ENCODE results near the gene FAM236C. TPM values are rescaled to one million over a fixed set of nuclear protein-coding genes. Genes with fewer than 3 reads are reported as not detected.
"Not testable (repeated sequence)": the region's sequence is repeated elsewhere in the genome, so short reads cannot be mapped to it uniquely, and the experiment has no call there.

Gene FAM236C
- not detected for total RNA-seq

DNA sequence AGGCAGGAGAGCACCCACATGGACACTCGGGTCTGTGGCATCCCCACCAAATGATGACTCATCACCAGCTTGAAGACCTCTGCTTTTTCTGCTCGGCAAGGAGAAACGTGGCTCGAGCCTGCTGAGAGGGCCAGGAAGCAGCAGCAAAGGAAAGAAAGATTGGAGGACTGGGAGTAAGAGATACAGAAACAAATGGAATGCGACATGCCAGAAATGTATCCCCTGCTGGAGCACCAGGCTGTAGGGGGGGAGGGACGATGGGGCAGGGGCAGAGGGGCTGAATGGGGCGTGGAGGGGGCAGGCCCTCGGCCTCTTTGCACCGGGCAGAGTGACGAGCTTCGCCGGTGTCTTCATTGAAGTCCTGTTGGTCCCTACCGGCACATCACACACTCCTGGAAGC is at the start of gene FAM236C:
Gene FAM236C (plus strand): TSS at position 301 of the 400 bp plus-strand sequence. CDS start 100 bp downstream, outside the sequence.
- H3K27ac Mint-ChIP-seq; CTCF ChIA-PET; H3K4me3 Mint-ChIP-seq; H3K9me3 Mint-ChIP-seq; DNase-seq; H3K36me3 Mint-ChIP-seq (ENCODE audit: low read depth); H3K27me3 Mint-ChIP-seq; POLR2A ChIA-PET; H3K4me1 Mint-ChIP-seq: not testable (repeated sequence)

DNA sequence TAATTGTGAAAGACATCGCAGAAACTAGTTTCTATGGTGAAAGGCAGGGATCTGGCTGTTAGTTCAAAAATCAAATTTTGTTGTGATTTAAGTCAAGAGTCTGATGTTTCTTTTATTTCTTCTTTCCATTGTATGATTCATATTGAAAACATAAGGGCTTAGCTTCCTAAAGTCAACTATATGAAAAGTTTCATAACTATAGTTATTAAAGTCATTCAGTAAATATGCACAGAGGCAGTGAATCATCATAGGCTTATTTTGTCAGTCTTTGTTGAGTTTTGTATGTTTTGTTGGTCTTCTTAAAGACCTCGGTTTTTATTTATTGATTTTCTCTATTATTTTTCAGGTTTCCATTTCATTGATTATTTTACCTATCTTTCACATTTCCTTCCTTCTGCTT is 29.5 kb upstream of the FAM236C start:
- H3K27me3 Mint-ChIP-seq; H3K27ac Mint-ChIP-seq; H3K36me3 Mint-ChIP-seq (ENCODE audit: low read depth); POLR2A ChIA-PET; DNase-seq; CTCF ChIA-PET; H3K4me1 Mint-ChIP-seq; H3K4me3 Mint-ChIP-seq; H3K9me3 Mint-ChIP-seq: not testable (repeated sequence)

DNA sequence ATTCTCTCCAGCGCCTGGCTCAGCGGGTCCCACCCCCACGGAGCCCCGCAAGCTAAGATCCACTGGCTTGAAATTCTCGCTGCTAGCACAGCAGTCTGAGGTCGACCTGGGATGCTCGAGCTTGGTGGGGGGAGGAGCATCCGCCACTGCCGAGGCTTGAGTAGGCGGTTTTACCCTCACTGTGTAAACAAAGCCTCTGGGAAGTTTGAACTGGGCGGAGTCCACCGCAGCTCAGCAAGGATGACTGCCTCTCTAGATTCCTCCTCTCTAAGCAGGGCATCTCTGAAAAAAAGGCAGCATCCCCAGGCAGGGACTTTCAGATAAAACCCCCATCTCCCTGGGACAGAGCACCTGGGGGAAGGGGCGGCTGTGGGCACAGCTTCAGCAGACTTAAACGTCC is 22.7 kb upstream of the FAM236C start:
- H3K4me3 Mint-ChIP-seq; DNase-seq; H3K36me3 Mint-ChIP-seq (ENCODE audit: low read depth); H3K27ac Mint-ChIP-seq; H3K27me3 Mint-ChIP-seq; H3K9me3 Mint-ChIP-seq; CTCF ChIA-PET; POLR2A ChIA-PET; H3K4me1 Mint-ChIP-seq: not testable (repeated sequence)

DNA sequence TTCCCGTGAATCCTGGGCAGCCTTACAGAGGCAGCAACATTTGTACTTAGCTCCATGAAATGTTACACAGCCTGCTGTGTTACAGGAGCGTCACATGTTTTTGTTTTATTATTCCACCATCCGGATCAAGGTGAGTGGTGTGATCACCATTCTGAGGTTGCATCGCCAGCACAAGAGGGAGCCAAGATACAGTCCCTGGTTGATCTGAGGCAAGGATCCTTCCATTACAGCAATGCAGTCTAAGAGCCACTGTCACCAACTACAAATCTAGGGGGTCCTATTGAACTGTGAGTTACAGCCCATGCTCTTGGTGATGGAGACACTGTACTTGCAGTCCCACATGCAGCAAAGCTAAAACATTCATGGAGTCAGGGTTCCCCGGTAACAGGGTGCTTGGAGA is 3.7 kb downstream of the FAM236C start:
- POLR2A ChIA-PET; H3K4me3 Mint-ChIP-seq; H3K27ac Mint-ChIP-seq; H3K27me3 Mint-ChIP-seq; H3K9me3 Mint-ChIP-seq; DNase-seq; CTCF ChIA-PET; H3K36me3 Mint-ChIP-seq (ENCODE audit: low read depth); H3K4me1 Mint-ChIP-seq: not testable (repeated sequence)

DNA sequence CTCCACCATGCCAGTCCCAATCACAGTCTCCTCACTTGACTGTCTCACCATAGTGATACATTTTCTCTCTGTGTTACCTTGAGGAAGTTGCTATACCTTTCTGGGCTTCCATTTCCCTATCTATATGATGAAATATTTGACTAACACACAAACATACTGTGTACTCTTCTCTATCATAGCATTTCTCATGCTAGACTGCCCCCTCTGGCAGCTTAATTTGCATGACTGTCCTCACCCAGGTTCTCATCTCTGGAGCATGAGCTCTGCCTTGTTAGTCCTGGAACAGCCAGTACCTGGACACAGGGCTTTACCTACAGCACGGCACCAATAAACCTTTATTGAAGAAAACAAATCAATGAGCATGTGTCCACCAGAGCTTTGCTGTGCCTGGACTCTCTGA is 19.9 kb downstream of the FAM236C start:
- H3K36me3 Mint-ChIP-seq (ENCODE audit: low read depth); H3K4me1 Mint-ChIP-seq; H3K9me3 Mint-ChIP-seq; DNase-seq; H3K27me3 Mint-ChIP-seq; H3K27ac Mint-ChIP-seq; H3K4me3 Mint-ChIP-seq; CTCF ChIA-PET; POLR2A ChIA-PET: not testable (repeated sequence)

DNA sequence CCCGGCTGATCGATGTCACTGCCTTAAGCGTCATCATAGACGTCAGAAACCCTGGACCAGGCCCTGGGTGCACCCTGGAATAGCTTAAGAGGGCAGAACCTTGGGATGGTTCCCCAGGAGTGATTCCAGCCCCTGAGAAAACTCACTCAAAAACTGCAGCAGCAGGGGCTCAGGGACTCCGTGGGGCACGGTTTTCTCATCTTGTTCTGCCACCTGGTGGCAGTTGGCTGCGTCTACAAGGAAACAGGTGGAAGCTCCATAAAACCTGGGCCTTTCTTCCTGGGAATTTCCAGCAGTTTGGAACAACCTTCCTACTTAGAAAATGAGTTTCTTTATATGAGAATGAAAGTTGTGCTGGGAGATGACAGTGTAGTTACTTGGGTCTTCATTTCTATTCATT is 24.0 kb downstream of the FAM236C start:
- H3K27me3 Mint-ChIP-seq = not testable (repeated sequence)

DNA sequence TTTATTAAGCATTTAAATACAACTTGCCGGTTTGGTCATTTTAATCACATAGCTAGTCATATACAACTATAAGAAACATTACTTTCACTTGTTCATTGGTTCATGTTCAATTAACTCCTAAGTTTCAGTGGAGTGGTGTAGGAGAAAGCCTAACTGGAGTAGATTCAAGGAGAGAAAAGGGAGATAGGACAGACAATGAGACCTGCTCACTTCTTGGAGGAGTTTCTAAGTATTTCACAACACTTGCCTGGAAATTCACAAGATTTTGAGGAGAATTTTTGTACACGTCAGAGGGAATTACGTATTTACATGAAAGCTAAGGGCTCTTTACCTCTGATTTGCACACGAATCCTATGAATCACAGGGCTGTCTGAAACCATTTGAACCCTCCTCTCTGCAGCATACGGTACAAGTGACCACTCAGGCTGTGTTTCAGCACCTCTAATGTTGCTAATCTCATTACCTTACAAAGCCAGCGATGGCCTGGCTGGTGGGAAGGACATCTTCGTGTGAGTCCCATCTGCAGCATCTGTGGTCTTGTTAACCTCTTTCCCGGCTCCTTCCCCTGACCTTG is 24.6 kb downstream of the FAM236C start:
- H3K27me3 Mint-ChIP-seq; CTCF ChIA-PET; H3K36me3 Mint-ChIP-seq (ENCODE audit: low read depth); H3K4me1 Mint-ChIP-seq; H3K9me3 Mint-ChIP-seq; H3K4me3 Mint-ChIP-seq; POLR2A ChIA-PET; H3K27ac Mint-ChIP-seq; DNase-seq: not testable (repeated sequence)

More for the DNA sequence above, 24.0 kb downstream of the FAM236C start:
- H3K4me3 Mint-ChIP-seq; CTCF ChIA-PET; H3K4me1 Mint-ChIP-seq; DNase-seq; H3K27ac Mint-ChIP-seq; H3K9me3 Mint-ChIP-seq; POLR2A ChIA-PET; H3K36me3 Mint-ChIP-seq (ENCODE audit: low read depth): not testable (repeated sequence)

DNA sequence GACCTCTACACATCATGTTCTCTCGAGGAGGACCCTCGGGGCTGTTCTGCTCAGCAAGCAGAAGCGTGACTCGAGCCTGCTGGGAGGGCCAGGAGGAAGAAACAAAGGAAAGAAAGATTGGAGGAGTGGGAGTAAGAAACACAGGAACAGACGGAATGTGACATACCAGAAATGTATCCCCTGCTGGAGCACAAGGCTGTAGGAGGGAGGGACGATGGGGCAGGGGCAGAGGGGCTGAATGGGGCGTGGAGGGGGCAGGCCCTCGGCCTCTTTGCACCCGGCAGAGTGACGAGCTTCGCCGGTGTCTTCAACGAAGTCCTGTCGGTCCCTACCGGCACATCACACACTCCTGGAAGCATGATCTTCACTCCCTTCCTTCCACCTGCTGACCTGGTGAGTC is 25.5 kb downstream of the FAM236C start, which contains the start of gene FAM236A:
Gene FAM236A (plus strand): TSS at position 301 of the 400 bp plus-strand sequence. CDS start 57 bp downstream, at position 358.
- H3K27me3 Mint-ChIP-seq; H3K27ac Mint-ChIP-seq; H3K36me3 Mint-ChIP-seq (ENCODE audit: low read depth); CTCF ChIA-PET; H3K4me3 Mint-ChIP-seq; POLR2A ChIA-PET; H3K4me1 Mint-ChIP-seq; H3K9me3 Mint-ChIP-seq; DNase-seq: not testable (repeated sequence)

DNA sequence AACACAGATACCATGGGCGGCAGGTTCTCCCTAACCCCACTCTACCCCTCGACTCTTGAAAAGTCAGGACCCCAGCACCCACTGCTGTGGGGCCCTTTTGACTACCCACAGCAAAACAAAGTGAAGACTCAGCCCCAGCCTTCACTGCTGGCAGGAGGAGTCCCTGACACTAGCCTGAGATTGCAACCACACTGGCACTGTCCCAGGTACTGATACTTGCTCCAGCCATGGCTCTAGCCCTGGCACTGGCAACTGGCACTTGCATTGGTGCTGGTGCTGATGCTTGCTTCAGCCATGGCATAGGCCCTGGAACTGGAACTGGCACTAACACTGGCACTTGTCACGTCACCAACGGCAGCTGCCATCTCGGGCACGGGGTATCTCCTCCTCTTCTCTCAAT is 29.9 kb downstream of the FAM236C start:
- H3K4me1 Mint-ChIP-seq; H3K9me3 Mint-ChIP-seq; H3K4me3 Mint-ChIP-seq; H3K27ac Mint-ChIP-seq; CTCF ChIA-PET; POLR2A ChIA-PET; DNase-seq; H3K36me3 Mint-ChIP-seq (ENCODE audit: low read depth); H3K27me3 Mint-ChIP-seq: not testable (repeated sequence)

DNA sequence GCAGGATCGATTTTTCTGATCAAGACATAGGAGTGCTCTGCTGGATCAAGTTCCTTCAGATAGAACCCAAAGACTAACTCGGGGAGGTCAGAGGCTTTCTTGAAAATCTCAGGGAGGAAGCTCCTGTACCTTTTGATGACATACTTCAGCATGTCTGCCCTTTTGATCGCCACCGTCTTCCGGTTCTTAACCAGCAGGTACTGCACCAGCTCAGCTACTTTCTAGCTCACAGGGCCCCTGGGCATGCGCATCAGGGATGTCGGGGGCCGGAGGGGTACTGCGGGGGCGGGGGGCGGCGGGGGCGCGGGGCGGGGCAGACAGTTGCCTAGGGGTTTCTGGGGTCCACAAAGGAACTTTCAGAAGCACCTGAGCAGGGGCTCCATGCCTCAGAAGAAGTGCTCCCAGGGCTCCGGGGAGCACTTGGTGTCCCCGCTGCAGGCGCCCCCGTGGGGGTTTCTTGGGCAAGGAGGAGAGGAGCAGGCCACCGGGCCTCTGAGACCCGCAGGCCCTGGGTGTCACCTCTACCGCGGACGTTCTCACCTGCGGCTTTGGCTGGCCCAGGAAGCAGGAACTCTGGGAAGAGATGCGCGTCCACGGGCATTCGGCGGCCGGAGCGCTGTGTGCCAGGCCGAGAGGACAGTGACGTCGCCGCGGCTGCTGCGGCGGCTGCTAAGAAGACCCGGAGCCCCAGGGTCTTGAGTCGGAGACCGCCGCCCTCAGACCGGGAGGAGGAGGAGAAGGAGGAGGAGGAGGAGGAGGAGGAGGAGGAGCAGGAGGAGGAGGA is 30.8 kb downstream of the FAM236C start:
- H3K36me3 Mint-ChIP-seq (ENCODE audit: low read depth); H3K4me1 Mint-ChIP-seq; DNase-seq; H3K27me3 Mint-ChIP-seq; H3K27ac Mint-ChIP-seq; H3K9me3 Mint-ChIP-seq; POLR2A ChIA-PET; CTCF ChIA-PET; H3K4me3 Mint-ChIP-seq: not testable (repeated sequence)

DNA sequence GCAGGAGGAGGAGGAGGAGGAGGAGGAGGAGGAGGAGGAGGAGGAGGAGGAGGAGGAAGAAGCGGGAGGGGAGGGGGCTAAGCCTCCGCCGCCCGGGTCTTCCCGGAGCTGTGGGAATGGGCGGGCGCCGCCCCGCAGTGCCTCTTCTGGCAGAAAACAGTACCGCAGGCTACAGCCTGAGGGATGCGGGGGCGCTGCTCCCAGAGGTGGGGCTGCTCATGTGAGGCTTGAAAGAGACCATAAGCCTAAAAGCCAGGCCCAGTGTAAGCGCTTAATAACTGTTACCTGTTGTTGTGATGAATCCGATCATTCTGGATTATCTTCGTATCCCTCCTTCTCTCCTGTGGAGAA is 31.4 kb downstream of the FAM236C start, which contains the start of gene DMRTC1:
Gene DMRTC1 (minus strand): TSS at position 19 of the 351 bp plus-strand sequence. CDS start 68,143 bp downstream, outside the sequence.
- DNase-seq; H3K36me3 Mint-ChIP-seq (ENCODE audit: low read depth); POLR2A ChIA-PET; H3K4me3 Mint-ChIP-seq; H3K9me3 Mint-ChIP-seq; CTCF ChIA-PET; H3K4me1 Mint-ChIP-seq; H3K27ac Mint-ChIP-seq; H3K27me3 Mint-ChIP-seq: not testable (repeated sequence)

DNA sequence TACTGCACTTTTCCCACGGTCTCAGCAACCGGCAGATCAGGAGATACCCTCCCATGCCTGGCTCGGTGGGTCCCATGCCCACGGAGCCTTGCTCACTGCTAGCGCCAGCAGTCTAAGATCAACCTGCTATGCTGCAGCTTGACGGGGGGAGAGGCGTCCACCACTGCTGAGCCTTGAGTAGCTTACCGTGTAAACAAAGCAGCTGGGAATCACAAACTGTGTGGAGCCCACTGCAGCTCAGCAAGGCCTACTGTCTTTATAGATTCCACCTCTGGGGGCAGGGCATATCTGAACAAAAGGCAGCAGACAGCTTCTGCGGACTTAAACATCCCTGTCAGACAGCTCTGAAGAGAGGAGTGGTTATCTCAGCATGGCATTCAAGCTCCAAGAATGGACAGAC is 47.6 kb downstream of the FAM236C start:
- H3K9me3 Mint-ChIP-seq; DNase-seq; H3K27ac Mint-ChIP-seq; H3K27me3 Mint-ChIP-seq; H3K4me3 Mint-ChIP-seq; POLR2A ChIA-PET; H3K36me3 Mint-ChIP-seq (ENCODE audit: low read depth); H3K4me1 Mint-ChIP-seq; CTCF ChIA-PET: not testable (repeated sequence)

All from activated CD4-positive, alpha-beta memory T cell treated with anti-CD3 and anti-CD28 coated beads, Interleukin-2, amount 10 ng/mL, durations not matched to agents 7 days and 5 days (primary cell).